A549 (cell line): ENCODE results near the gene RAD51B. TPM values are rescaled to one million over a fixed set of nuclear protein-coding genes. Genes with fewer than 3 reads are reported as not detected.

Experiments
- ATAC-seq, 2 experiments: fragments of 200-7000 bp in 1 of 2; fragments of >200 bp in 1 of 2; cut with Nextera tagmentation in 1 of 2; cut with Tn5 transposase in 1 of 2; 3 replicates each; pipeline versions ENCODE4 v1.8.0 to v1.9.1; 2018 to 2020; ENCODE audit warnings: mild to moderate bottlenecking in 1 of 2, moderate library complexity in 1 of 2
- CTCF ChIA-PET: fragments of 300-600 bp; sonication (Branson Sonifier 250); formaldehyde crosslinking; extraction: SDS; loops from one replicate; lab custom pipeline; 2021; ENCODE audit warnings: antibody characterized with exemption, inconsistent platforms; lab: Yijun Ruan, JAX
- POLR2A ChIA-PET: fragments of 350-600 bp; formaldehyde crosslinking; extraction: SDS; loops from one replicate; lab custom pipeline; 2021; ENCODE audit warnings: antibody characterized with exemption, inconsistent platforms; lab: Yijun Ruan, JAX
- DNase-seq, 2 experiments: peaks; one replicate each; pipeline versions ENCODE4 v3.0.0 to v3.0.0-alpha.2; 2011 to 2016; ENCODE audit warnings: low read depth in 1 of 2, low spot score in 1 of 2
- FAIRE-seq: peaks from 2 replicates; lab custom pipeline; 2011; peaks lifted over from hg19 to GRCh38; lab: Jason Lieb, UNC
- H3K27ac ChIP-seq, 2 experiments: fragments of >200 bp; sonication (Bioruptor Twin); formaldehyde crosslinking; 3 replicates each; pipeline ENCODE4 v1.5.1; 2016 to 2017
- H3K4me1 ChIP-seq: fragments of >200 bp; sonication (Bioruptor Twin); formaldehyde crosslinking; 3 replicates; pipeline ENCODE4 v1.6.1; 2016
- H3K4me2 ChIP-seq: fragments of >200 bp; sonication (Bioruptor Twin); formaldehyde crosslinking; 3 replicates; pipeline ENCODE4 v1.6.1; 2016
- H3K4me3 ChIP-seq: fragments of >200 bp; sonication (Bioruptor Twin); formaldehyde crosslinking; 3 replicates; pipeline ENCODE4 v1.5.1; 2016
- H3K9me3 ChIP-seq: fragments of >200 bp; sonication (Bioruptor Twin); formaldehyde crosslinking; 3 replicates; pipeline ENCODE4 v1.6.1; 2016
- ATOH8 ChIP-seq: fragments of 250-450 bp; sonication (Bioruptor Pico); IDR thresholded peaks from 2 replicates; pipeline ENCODE4 v1.5.0; 2020; ENCODE audit warnings: low read depth, mild to moderate bottlenecking, moderate library complexity
- BCL3 ChIP-seq: fragments of >200 bp; sonication (Bioruptor Twin); formaldehyde crosslinking; IDR thresholded peaks from 3 replicates; pipeline ENCODE4 v1.6.1; 2016
- CEBPB ChIP-seq, 2 experiments: fragments of >200 bp in 1 of 2; sonication (Bioruptor Twin) in 1 of 2; formaldehyde crosslinking in 1 of 2; IDR thresholded peaks; 2 replicates each; pipeline ENCODE4 v1.6.1; 2012 to 2016
- CHD2 ChIP-seq: fragments of 150-350 bp; IDR thresholded peaks from 2 replicates; pipeline ENCODE4 v1.6.1; 2014; ENCODE audit warnings: low read length; ENCODE audit not compliant: partially characterized antibody
- CHD4 ChIP-seq: fragments of 200-600 bp; sonication (generic); IDR thresholded peaks from 2 replicates; pipeline ENCODE4 v1.6.1; 2016; ENCODE audit warnings: antibody characterized with exemption, mild to moderate bottlenecking, borderline replicate concordance
- CTCF ChIP-seq: fragments of >200 bp; sonication (Bioruptor Twin); formaldehyde crosslinking; IDR thresholded peaks from 3 replicates; pipeline ENCODE4 v1.5.1; 2016
- EHMT2 ChIP-seq: fragments of 200-600 bp; sonication (generic); IDR thresholded peaks from 2 replicates; pipeline ENCODE4 v1.6.1; 2016; ENCODE audit warnings: antibody characterized with exemption, low read depth, mild to moderate bottlenecking, moderate library complexity
- EP300 ChIP-seq, 2 experiments: fragments of >200 bp; sonication (Bioruptor Twin); formaldehyde crosslinking; IDR thresholded peaks; 2 replicates in 1 of 2; 3 replicates in 1 of 2; pipeline ENCODE4 v1.6.1; 2016 to 2017
- FOSB ChIP-seq: fragments of 250-450 bp; sonication (Bioruptor Pico); IDR thresholded peaks from 2 replicates; pipeline ENCODE4 v1.5.0; 2020; ENCODE audit warnings: mild to moderate bottlenecking, moderate library complexity
- FOSL2 ChIP-seq, 2 experiments: fragments of 450-650 bp in 1 of 2; fragments of >200 bp in 1 of 2; sonication (Bioruptor Twin) in 1 of 2; formaldehyde crosslinking; IDR thresholded peaks; 2 replicates each; pipeline versions ENCODE4 v1.5.0 to v1.6.1; 2016 to 2020; ENCODE audit warnings: mild to moderate bottlenecking in 1 of 2, moderate library complexity in 1 of 2
- FOXS1 ChIP-seq: fragments of 250-450 bp; sonication (Bioruptor Pico); IDR thresholded peaks from 2 replicates; pipeline ENCODE4 v1.5.0; 2020; ENCODE audit warnings: mild to moderate bottlenecking, moderate library complexity
- HES2 ChIP-seq: fragments of >200 bp; sonication (Bioruptor Twin); formaldehyde crosslinking; IDR thresholded peaks from 2 replicates; pipeline ENCODE4 v1.6.1; 2016
- HOXA7 ChIP-seq: fragments of 250-450 bp; sonication (Bioruptor Pico); IDR thresholded peaks from 2 replicates; pipeline ENCODE4 v1.5.0; 2020; ENCODE audit warnings: mild to moderate bottlenecking, moderate library complexity
- HOXB13 ChIP-seq: fragments of 250-450 bp; sonication (Bioruptor Pico); IDR thresholded peaks from 2 replicates; pipeline ENCODE4 v1.5.0; 2020; ENCODE audit warnings: low read depth, mild to moderate bottlenecking, moderate library complexity
- HOXB5 ChIP-seq: fragments of 250-450 bp; sonication (Bioruptor Pico); IDR thresholded peaks from 2 replicates; pipeline ENCODE4 v1.5.0; 2020; ENCODE audit warnings: mild to moderate bottlenecking, moderate library complexity
- JUN ChIP-seq, 2 experiments: fragments of >200 bp; sonication (Bioruptor Twin); formaldehyde crosslinking; IDR thresholded peaks; 2 replicates in 1 of 2; 3 replicates in 1 of 2; pipeline ENCODE4 v1.6.1; 2016 to 2017
- KDM1A ChIP-seq: fragments of 200-600 bp; sonication (generic); IDR thresholded peaks from 2 replicates; pipeline ENCODE4 v1.6.1; 2016; ENCODE audit warnings: low read depth, mild to moderate bottlenecking
- MAFK ChIP-seq: fragments of 450-650 bp; IDR thresholded peaks from 2 replicates; pipeline ENCODE4 v1.6.1; 2014; ENCODE audit not compliant: partially characterized antibody
- MAZ ChIP-seq: fragments of 150-350 bp; IDR thresholded peaks from 2 replicates; pipeline ENCODE4 v1.6.1; 2014; ENCODE audit warnings: antibody characterized with exemption, low read depth, low read length, borderline replicate concordance
- POLR2AphosphoS2 ChIP-seq: conservative IDR thresholded peaks from 2 replicates; pipeline ENCODE4 v1.6.1; 2012; ENCODE audit warnings: low read length, improper control_type of control experiment, inconsistent platforms
- RNF2 ChIP-seq: fragments of 200-600 bp; sonication (generic); IDR thresholded peaks from 2 replicates; pipeline ENCODE4 v1.6.1; 2016; ENCODE audit warnings: low read depth, mild to moderate bottlenecking, antibody characterized with exemption, moderate library complexity, borderline replicate concordance
- SREBF2 ChIP-seq: fragments of 450-650 bp; IDR thresholded peaks from 2 replicates; pipeline ENCODE4 v1.6.1; 2014; ENCODE audit warnings: mild to moderate bottlenecking, moderate library complexity
- TP53 ChIP-seq: fragments of 250-450 bp; sonication (Bioruptor Pico); IDR thresholded peaks from 2 replicates; pipeline ENCODE4 v1.5.0; 2021; ENCODE audit warnings: mild to moderate bottlenecking, moderate library complexity
- ZC3H11A ChIP-seq: fragments of 450-650 bp; IDR thresholded peaks from 2 replicates; pipeline ENCODE4 v1.6.1; 2014; ENCODE audit warnings: antibody characterized with exemption, mild to moderate bottlenecking
- ZFP36 ChIP-seq: fragments of 450-650 bp; IDR thresholded peaks from 2 replicates; pipeline ENCODE4 v1.6.1; 2014; ENCODE audit warnings: borderline replicate concordance; ENCODE audit not compliant: partially characterized antibody
- WGBS: methylation state at CpG from one replicate; pipeline ENCODE4 v1.1.6; 2017; ENCODE audit errors: missing lambda C conversion rate; 5-methylcytosine and 5-hydroxymethylcytosine counted together
- polyA plus RNA-seq, 4 experiments: library from polyadenylated mRNA; depleted of rRNA in 3 of 4; stranded (reverse); fragments of >200 nt; fragmentation: RNase III in 1 of 4; extraction: RNeasy Plus Mini Kit Qiagen cat#74134 plus additional on column Dnase treatment in 1 of 4; gene quantifications; 2 replicates in 3 of 4; 3 replicates in 1 of 4; pipeline ENCODE4 v1.2.3, GENCODE V29; 2011 to 2017

Gene RAD51B
- polyA plus RNA-seq, 2 of the 4 experiments (the other 2 are of a cell fraction) = 7.2 to 10.8 TPM

- no peak for TF ChIP-seq ATOH8
- TF ChIP-seq FOXS1 = no peak
- TF ChIP-seq FOSB = no peak
- no peak for TF ChIP-seq BCL3
Observed at GRCh38 chr14:67776653-67777322, 42.8 kb upstream of the RAD51B start (continued).

- Histone ChIP-seq H3K4me1 (no peaks in the 10 kb centered on the region), H3K9me3 (no peaks in the 10 kb centered on the region), H3K4me3 (no peak overlapping the region), H3K4me2 (no peak overlapping the region), H3K27ac (no peak overlapping the region)
- ATAC-seq = no peak
- no peak for TF ChIP-seq EP300 (IDR thresholded peaks at IDR 0.05)
- TF ChIP-seq TP53 (CRISPR knock-in tag) = no peak
- TF ChIP-seq MAZ = no peak
- no peak for TF ChIP-seq CTCF
- TF ChIP-seq CHD2 = no peak
- TF ChIP-seq FOSL2 (IDR thresholded peaks at IDR 0.05) = no peak
- no peak for TF ChIP-seq FOSL2 (CRISPR knock-in tag; IDR thresholded peaks at IDR 0.05)
- TF ChIP-seq ATOH8 = no peak
- no peak for TF ChIP-seq MAFK
- no peak for TF ChIP-seq SREBF2
- no peak for TF ChIP-seq HOXB5
- TF ChIP-seq CHD4 = no peak
- no peak for TF ChIP-seq POLR2AphosphoS2
- TF ChIP-seq HOXB13 = no peak
- TF ChIP-seq HOXA7 = no peak
- no peak for TF ChIP-seq EHMT2
- no peak for TF ChIP-seq KDM1A
- no peak for TF ChIP-seq FOSB
- no peak for TF ChIP-seq CEBPB (IDR thresholded peaks at IDR 0.05)
- no peak for TF ChIP-seq RNF2
- 86% methylated on average over 1 of the region's 1 CpG for WGBS
- POLR2A ChIA-PET = no interaction called here
- CTCF ChIA-PET = interaction anchor here (1.5 kb wide), 1 partner anchor 20 kb away, joined by 3 read pairs; no protein-coding TSS in a partner anchor
- FAIRE-seq = no peak
- DNase-seq = no peak
Observed at GRCh38 chr14:67778792-67779191, 40.8 kb upstream of the RAD51B start.

GRCh38 chr14:67782090-67782489 is 37.5 kb upstream of the RAD51B start:
- Histone ChIP-seq H3K9me3 (no peaks in the 10 kb centered on the region), H3K4me2 (no peak overlapping the region), H3K27ac (no peak overlapping the region), H3K4me1 (no peaks in the 10 kb centered on the region), H3K4me3 (no peak overlapping the region)
- CTCF ChIA-PET = interaction anchor here (0.7 to 1.2 kb wide), 2 partner anchors 23 to 78 kb away, joined by 3 to 4 read pairs; no protein-coding TSS in a partner anchor
- FAIRE-seq (no peak), DNase-seq (no peak), ATAC-seq (no peak)
- WGBS = 47% methylated on average over 3 of the region's 3 CpGs
- TF ChIP-seq ZFP36 = no peak
- no peak for TF ChIP-seq POLR2AphosphoS2
- no peak for TF ChIP-seq JUN (IDR thresholded peaks at IDR 0.05)
- no peak for TF ChIP-seq HES2
- no peak for TF ChIP-seq CTCF
- TF ChIP-seq MAZ = no peak
- TF ChIP-seq ZC3H11A = no peak
- POLR2A ChIA-PET = no interaction called here
